ENCODE measurements around the gene CBX5.
"Not testable (repeated sequence)": the region's sequence is repeated elsewhere in the genome, so short reads cannot be mapped to it uniquely, and the experiment has no call there.

- not testable (repeated sequence) for TF ChIP-seq CTCF (IDR thresholded peaks at IDR 0.05); YY1 (IDR thresholded peaks at IDR 0.05; ENCODE audit: low read depth); REST (IDR thresholded peaks at IDR 0.05; ENCODE audit: low read depth, low read length); CHD2 (IDR thresholded peaks at IDR 0.05; ENCODE audit: low read length, partially characterized antibody); EP300 (IDR thresholded peaks at IDR 0.05; ENCODE audit: borderline replicate concordance in 1 of 2, low read depth in 1 of 2, low read length in 1 of 2); ZBTB33 (IDR thresholded peaks at IDR 0.05; ENCODE audit: borderline replicate concordance, low read depth); NFIC (IDR thresholded peaks at IDR 0.05; ENCODE audit: borderline replicate concordance); RCOR1 (IDR thresholded peaks at IDR 0.05; ENCODE audit: low read length)
These were observed 85.3 kb downstream of the CBX5 start for GRCh38 chr12:54194611-54195010.

All from SK-N-SH (cell line).